GM23248 (cell line): ENCODE results near the gene THAP4. TPM values are rescaled to one million over a fixed set of nuclear protein-coding genes. Genes with fewer than 3 reads are reported as not detected.

Source experiments
- DNase-seq: peaks from one replicate; pipeline ENCODE4 v3.0.0-alpha.2; 2015
- H2AFZ ChIP-seq: fragments of 200-600 bp; sonication (generic); 2 replicates; pipeline ENCODE4 v1.6.1; 2016; ENCODE audit warnings: antibody characterized with exemption
- H3F3A ChIP-seq: fragments of 200-600 bp; sonication (generic); 2 replicates; pipeline ENCODE4 v1.6.1; 2016; ENCODE audit warnings: mild to moderate bottlenecking, antibody characterized with exemption, mixed run types; ENCODE audit not compliant: insufficient read depth
- H3K27ac ChIP-seq: fragments of 200-600 bp; sonication (generic); 2 replicates; pipeline ENCODE4 v1.5.1; 2016; ENCODE audit warnings: mild to moderate bottlenecking
- H3K27me3 ChIP-seq: fragments of 200-600 bp; sonication (generic); replicated peaks from 2 replicates; pipeline ENCODE4 v1.6.1; 2016; ENCODE audit warnings: mild to moderate bottlenecking; ENCODE audit not compliant: insufficient read depth
- H3K36me3 ChIP-seq: fragments of 200-600 bp; sonication (generic); 2 replicates; pipeline ENCODE4 v1.6.1; 2016; ENCODE audit warnings: low read depth, mild to moderate bottlenecking
- H3K4me1 ChIP-seq: fragments of 200-600 bp; sonication (generic); 2 replicates; pipeline ENCODE4 v1.6.1; 2016; ENCODE audit warnings: mild to moderate bottlenecking; ENCODE audit not compliant: insufficient read depth
- H3K4me2 ChIP-seq: fragments of 200-600 bp; sonication (generic); one replicate; pipeline ENCODE4 v1.6.1; 2016; ENCODE audit warnings: mild to moderate bottlenecking; ENCODE audit not compliant: unreplicated experiment
- H3K4me3 ChIP-seq: fragments of 200-600 bp; sonication (generic); 2 replicates; pipeline ENCODE4 v1.5.1; 2016; ENCODE audit warnings: mild to moderate bottlenecking
- H3K79me2 ChIP-seq: fragments of 200-600 bp; sonication (generic); 2 replicates; pipeline ENCODE4 v1.6.1; 2016; ENCODE audit warnings: mild to moderate bottlenecking; ENCODE audit not compliant: insufficient read depth
- H3K9ac ChIP-seq: fragments of 200-600 bp; sonication (generic); 2 replicates; pipeline ENCODE4 v1.6.1; 2016; ENCODE audit warnings: mild to moderate bottlenecking
- H3K9me2 ChIP-seq: fragments of 200-600 bp; sonication (generic); 2 replicates; pipeline ENCODE4 v1.6.1; 2016; ENCODE audit warnings: mixed run types, mild to moderate bottlenecking, moderate library complexity; ENCODE audit not compliant: insufficient read depth
- H3K9me3 ChIP-seq: fragments of 200-600 bp; sonication (generic); one replicate; pipeline ENCODE4 v1.6.1; 2017; ENCODE audit warnings: low read depth
- H4K20me1 ChIP-seq: fragments of 200-600 bp; sonication (generic); 2 replicates; pipeline ENCODE4 v1.6.0; 2016; ENCODE audit not compliant: insufficient read depth
- EZH2 ChIP-seq: fragments of 200-600 bp; sonication (generic); IDR thresholded peaks from 2 replicates; pipeline ENCODE4 v1.6.1; 2018; ENCODE audit warnings: antibody characterized with exemption, mild to moderate bottlenecking; ENCODE audit not compliant: insufficient read depth, poor library complexity, severe bottlenecking
- EZH2phosphoT487 ChIP-seq: fragments of 200-600 bp; sonication (generic); IDR thresholded peaks from 2 replicates; pipeline ENCODE4 v1.6.1; 2018; ENCODE audit warnings: antibody characterized with exemption, moderate library complexity, mild to moderate bottlenecking, low read depth; ENCODE audit not compliant: insufficient read depth
- WGBS, 2 experiments: methylation state at CpG; one replicate each; pipeline ENCODE4 v1.1.6; 2015 to 2017; ENCODE audit warnings: low lambda C conversion rate in 2 of 2, low coverage in 1 of 2; ENCODE audit errors: missing lambda C conversion rate in 2 of 2; 5-methylcytosine and 5-hydroxymethylcytosine counted together
- in situ Hi-C: fragments of 300-500 bp; cut with MboI; formaldehyde crosslinking; loops from 2 replicates; pipeline ENCODE4 v1.15.0; 2020
- polyA plus RNA-seq: library from polyadenylated mRNA; unstranded; fragments of >200 nt; fragmentation: Nextera tagmentation; extraction: Ambion mirVana; gene quantifications from 2 replicates; pipeline ENCODE4 v1.2.1, GENCODE V29; 2016
- total RNA-seq: library from RNA; depleted of rRNA; stranded (reverse); fragments of >200 nt; shearing (Covaris generic); gene quantifications from 2 replicates; pipeline ENCODE4 v1.2.3, GENCODE V29; 2014

Gene THAP4
- total and polyA plus RNA-seq, 2 experiments from 2014 or later: 46.4 to 53.4 TPM

GRCh38 chr2:241551998-241552737, 84.8 kb downstream of the THAP4 start:
- H3K27ac ChIP-seq: no peak overlapping the region
- no peaks in the 10 kb centered on the region for H3K9me3 ChIP-seq
- TF ChIP-seq EZH2: no peak
- no peak for TF ChIP-seq EZH2phosphoT487
- H3F3A ChIP-seq: no peaks in the 10 kb centered on the region
- no peak overlapping the region for H2AFZ ChIP-seq
- in situ Hi-C loops: no loop called here
- H3K4me3 ChIP-seq: no peak overlapping the region
- H3K9ac ChIP-seq: no peak overlapping the region
- H3K4me1 ChIP-seq: peaks cover 6% of the 10 kb centered on the region; the same call in 1 of the 2 replicates
- H3K4me2 ChIP-seq: no peak overlapping the region
- H3K79me2 ChIP-seq: no peaks in the 10 kb centered on the region
- no peaks in the 10 kb centered on the region for H3K9me2 ChIP-seq
- 45 to 49% methylated on average over 32 to 33 of the region's 33 CpGs for WGBS, 2 experiments
- DNase-seq: no peak
- no peaks in the 10 kb centered on the region for H4K20me1 ChIP-seq
- H3K36me3 ChIP-seq: no peaks in the 10 kb centered on the region
- H3K27me3 ChIP-seq: no peaks in the 10 kb centered on the region

- in situ Hi-C loops: no loop called here
- Histone ChIP-seq H3K4me2 (no peak overlapping the region), H3K27me3 (no peaks in the 10 kb centered on the region), H2AFZ (no peak overlapping the region), H3K9ac (no peak overlapping the region), H3K4me1 (peaks cover 12% of the 10 kb centered on the region), H3K79me2 (no peaks in the 10 kb centered on the region), H3K36me3 (no peaks in the 10 kb centered on the region), H3K4me3 (no peak overlapping the region), H3F3A (no peaks in the 10 kb centered on the region), H3K9me2 (no peaks in the 10 kb centered on the region), H3K9me3 (no peaks in the 10 kb centered on the region), H3K27ac (no peak overlapping the region), H4K20me1 (no peaks in the 10 kb centered on the region)
- WGBS, 2 experiments: 62 to 74% methylated on average over 9 to 11 of the region's 12 CpGs
- DNase-seq: no peak
- no peak for TF ChIP-seq EZH2phosphoT487
These were observed 85.4 kb downstream of the THAP4 start for GRCh38 chr2:241551599-241551997.

GRCh38 chr2:241550616-241551580, 86.1 kb downstream of the THAP4 start:
- no peaks in the 10 kb centered on the region for H3F3A ChIP-seq
- H3K27me3 ChIP-seq: no peaks in the 10 kb centered on the region
- no peak overlapping the region for H3K27ac ChIP-seq
- H3K4me2 ChIP-seq: no peak overlapping the region
- WGBS, 2 experiments: 69 to 73% methylated on average over 21 of the region's 21 CpGs
- H4K20me1 ChIP-seq: no peaks in the 10 kb centered on the region
- H3K9me3 ChIP-seq: no peaks in the 10 kb centered on the region
- H3K36me3 ChIP-seq: no peaks in the 10 kb centered on the region
- in situ Hi-C loops: no loop called here
- H3K9ac ChIP-seq: no peak overlapping the region
- DNase-seq: no peak
- H3K9me2 ChIP-seq: no peaks in the 10 kb centered on the region
- H3K79me2 ChIP-seq: no peaks in the 10 kb centered on the region
- H3K4me1 ChIP-seq: peaks cover 13% of the 10 kb centered on the region
- no peak overlapping the region for H3K4me3 ChIP-seq
- H2AFZ ChIP-seq: no peak overlapping the region
- no peak for TF ChIP-seq EZH2phosphoT487
- TF ChIP-seq EZH2: no peak

GRCh38 chr2:241548451-241548835, 88.5 kb downstream of the THAP4 start:
- TF ChIP-seq EZH2phosphoT487: no peak
- no peak for TF ChIP-seq EZH2
- WGBS, 2 experiments: 76% methylated on average over 3 of the region's 3 CpGs
- no peaks in the 10 kb centered on the region for H3K27me3 ChIP-seq
- no peak overlapping the region for H3K4me2 ChIP-seq
- H3K9me2 ChIP-seq: no peaks in the 10 kb centered on the region
- no peak overlapping the region for H3K4me3 ChIP-seq
- no peak overlapping the region for H2AFZ ChIP-seq
- peaks cover 13% of the 10 kb centered on the region for H3K4me1 ChIP-seq
- in situ Hi-C loops: no loop called here
- H3K79me2 ChIP-seq: no peaks in the 10 kb centered on the region
- no peak overlapping the region for H3K9ac ChIP-seq
- H3K9me3 ChIP-seq: no peaks in the 10 kb centered on the region
- peaks cover 14% of the 10 kb centered on the region; the same call in 1 of the 2 replicates for H3F3A ChIP-seq
- no peaks in the 10 kb centered on the region for H3K36me3 ChIP-seq
- no peaks in the 10 kb centered on the region for H4K20me1 ChIP-seq
- H3K27ac ChIP-seq: no peak overlapping the region
- DNase-seq: no peak
